Spleen (tissue), 7 donors: ENCODE data around the gene SESTD1.

Experiments
- POLR2A ChIP-seq, 3 donors: fragments of 450-650 bp; IDR thresholded peaks; one replicate each; pipeline ENCODE4 v1.5.1; 2017; ENCODE audit warnings: antibody characterized with exemption in 3 of 3, mild to moderate bottlenecking in 1 of 3
- POLR2AphosphoS5 ChIP-seq, 3 donors: sonication (generic); formaldehyde crosslinking; IDR thresholded peaks; one replicate each; pipeline ENCODE4 v1.5.1; 2017; ENCODE audit warnings: antibody characterized with exemption in 3 of 3
- TF ChIP-seq, protein P1 (sequence below), 11 experiments: fragments of 200-600 bp in 7 of 11; fragments of 450-650 bp in 4 of 11; sonication (generic) in 4 of 11; IDR thresholded peaks in 8 of 11; conservative IDR thresholded peaks in 3 of 11; 1 replicate in 7 of 11; 2 replicates in 4 of 11; pipeline versions ENCODE4 v1.4.0 to v1.8.0; 2016 to 2021; ENCODE audit warnings: antibody characterized with exemption in 11 of 11, inconsistent platforms in 4 of 11, mild to moderate bottlenecking in 1 of 11
- donor health status: DM: no; HTN: no; CAD: no; lungs with moderate emphysema.
- donor health status: DM: no; HTN: no; CAD: no.
- donor health status: DM: no; HTN: no; CAD: no.

DNA sequence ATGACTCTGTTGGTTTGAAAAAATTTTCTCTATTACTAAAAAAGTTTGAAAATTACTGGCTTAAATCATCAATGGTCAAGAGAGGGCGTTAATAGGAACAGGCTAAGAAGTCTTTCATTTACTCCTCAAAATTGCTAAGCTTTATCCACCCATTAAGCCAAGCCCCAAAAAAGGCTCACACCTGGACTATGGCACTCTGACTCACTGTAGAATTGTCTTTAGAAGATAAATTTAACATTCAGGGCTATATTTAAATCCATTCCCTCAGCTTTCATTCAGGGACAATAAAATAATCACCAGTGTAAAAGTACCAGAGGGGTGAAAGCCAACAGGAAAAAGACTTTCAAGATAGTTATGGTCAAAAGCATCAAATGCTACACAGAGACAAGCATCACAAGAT lies 80.0 kb downstream of the SESTD1 start:
- TF ChIP-seq POLR2A (IDR thresholded peaks at IDR 0.05) = no peak
- TF ChIP-seq, protein P1, sequence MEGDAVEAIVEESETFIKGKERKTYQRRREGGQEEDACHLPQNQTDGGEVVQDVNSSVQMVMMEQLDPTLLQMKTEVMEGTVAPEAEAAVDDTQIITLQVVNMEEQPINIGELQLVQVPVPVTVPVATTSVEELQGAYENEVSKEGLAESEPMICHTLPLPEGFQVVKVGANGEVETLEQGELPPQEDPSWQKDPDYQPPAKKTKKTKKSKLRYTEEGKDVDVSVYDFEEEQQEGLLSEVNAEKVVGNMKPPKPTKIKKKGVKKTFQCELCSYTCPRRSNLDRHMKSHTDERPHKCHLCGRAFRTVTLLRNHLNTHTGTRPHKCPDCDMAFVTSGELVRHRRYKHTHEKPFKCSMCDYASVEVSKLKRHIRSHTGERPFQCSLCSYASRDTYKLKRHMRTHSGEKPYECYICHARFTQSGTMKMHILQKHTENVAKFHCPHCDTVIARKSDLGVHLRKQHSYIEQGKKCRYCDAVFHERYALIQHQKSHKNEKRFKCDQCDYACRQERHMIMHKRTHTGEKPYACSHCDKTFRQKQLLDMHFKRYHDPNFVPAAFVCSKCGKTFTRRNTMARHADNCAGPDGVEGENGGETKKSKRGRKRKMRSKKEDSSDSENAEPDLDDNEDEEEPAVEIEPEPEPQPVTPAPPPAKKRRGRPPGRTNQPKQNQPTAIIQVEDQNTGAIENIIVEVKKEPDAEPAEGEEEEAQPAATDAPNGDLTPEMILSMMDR (IDR thresholded peaks at IDR 0.05 in 8 of 11, conservative IDR thresholded peaks at IDR 0.05 in 3 of 11) = no peak
- TF ChIP-seq POLR2AphosphoS5 (IDR thresholded peaks at IDR 0.05) = no peak
